T-helper 2 cell treated with Interferon-gamma antibody and Interleukin-4, amounts not matched to agents 5 μg/mL and 100 μg/mL, for 36 hours (primary cell): ENCODE measurements around the gene PLEKHM3.

ENCODE experiments used
- DNase-seq: peaks from one replicate; pipeline ENCODE4 v3.0.0; 2021; ENCODE audit warnings: low spot score
- H3K27ac Mint-ChIP-seq: one replicate; pipeline ENCODE4 v1.8.0; 2021; ENCODE audit warnings: mild to moderate bottlenecking, mixed read lengths
- H3K27me3 Mint-ChIP-seq: one replicate; pipeline ENCODE4 v1.8.0; 2021; ENCODE audit warnings: low read depth, mixed read lengths
- H3K36me3 Mint-ChIP-seq: one replicate; pipeline ENCODE4 v1.8.0; 2021; ENCODE audit warnings: low read depth, mixed read lengths
- H3K4me1 Mint-ChIP-seq: one replicate; pipeline ENCODE4 v1.8.0; 2021; ENCODE audit warnings: low read depth, mixed read lengths
- H3K4me3 Mint-ChIP-seq: one replicate; pipeline ENCODE4 v1.8.0; 2022; ENCODE audit warnings: mild to moderate bottlenecking, moderate library complexity, mixed read lengths
- H3K9me3 Mint-ChIP-seq: one replicate; pipeline ENCODE4 v1.8.0; 2021; ENCODE audit warnings: mixed read lengths

PLEKHM3 gene

DNA sequence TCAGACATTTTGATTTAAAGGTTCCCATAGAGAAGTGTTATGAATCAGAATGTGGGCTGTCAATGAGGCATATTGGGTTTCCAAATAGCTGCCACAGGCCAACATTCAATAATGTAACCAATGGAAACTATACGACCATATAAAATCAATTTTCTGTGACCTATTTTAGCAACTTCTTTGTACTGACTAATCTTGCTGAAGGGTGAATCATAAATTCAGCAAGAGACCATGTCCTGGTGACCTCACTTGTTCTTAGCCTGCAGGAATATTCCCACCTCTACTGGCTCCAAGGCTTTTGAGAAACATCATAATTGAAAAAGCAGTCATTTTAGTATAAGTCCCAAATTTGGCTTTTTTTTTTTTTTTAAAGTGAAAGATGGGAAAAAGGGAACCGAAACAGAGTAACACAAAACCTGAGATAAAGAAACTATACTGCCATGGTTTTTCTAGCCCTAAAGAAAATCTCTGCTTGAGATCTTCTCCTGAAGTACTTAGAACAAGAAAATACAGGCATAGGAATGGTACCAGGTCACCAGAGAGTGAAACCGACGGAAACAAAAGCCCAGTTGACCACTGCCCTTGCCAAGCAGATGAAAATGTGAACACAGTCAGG is 32.1 kb downstream of the PLEKHM3 start:
- H3K4me3 Mint-ChIP-seq: no peak overlapping the region
- H3K4me1 Mint-ChIP-seq: peaks cover 7% of the 10 kb centered on the region
- H3K36me3 Mint-ChIP-seq: no peaks in the 10 kb centered on the region
- no peaks in the 10 kb centered on the region for H3K27me3 Mint-ChIP-seq
- no peak for DNase-seq
- H3K9me3 Mint-ChIP-seq: no peaks in the 10 kb centered on the region
- H3K27ac Mint-ChIP-seq: no peak overlapping the region

DNA sequence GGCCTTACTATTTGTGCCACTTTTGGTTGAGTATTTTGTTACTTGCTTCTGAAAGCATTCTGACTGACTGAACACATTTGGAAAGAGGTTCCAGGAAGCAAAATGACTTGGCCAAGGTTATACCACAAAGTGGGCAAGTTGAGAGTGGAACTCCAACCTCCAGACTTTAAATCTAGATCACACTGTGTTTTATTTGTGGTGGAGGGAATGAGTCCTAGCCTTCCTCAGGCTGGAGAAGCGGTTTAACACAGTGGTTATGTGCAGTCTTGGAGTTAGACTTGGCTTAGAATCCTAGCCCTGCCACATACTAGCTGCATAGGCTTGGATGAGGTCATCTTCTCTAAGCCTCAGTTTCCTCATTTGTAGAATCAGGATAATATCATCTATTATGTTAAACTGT is 33.4 kb downstream of the PLEKHM3 start:
- H3K4me3 Mint-ChIP-seq: no peak overlapping the region

DNA sequence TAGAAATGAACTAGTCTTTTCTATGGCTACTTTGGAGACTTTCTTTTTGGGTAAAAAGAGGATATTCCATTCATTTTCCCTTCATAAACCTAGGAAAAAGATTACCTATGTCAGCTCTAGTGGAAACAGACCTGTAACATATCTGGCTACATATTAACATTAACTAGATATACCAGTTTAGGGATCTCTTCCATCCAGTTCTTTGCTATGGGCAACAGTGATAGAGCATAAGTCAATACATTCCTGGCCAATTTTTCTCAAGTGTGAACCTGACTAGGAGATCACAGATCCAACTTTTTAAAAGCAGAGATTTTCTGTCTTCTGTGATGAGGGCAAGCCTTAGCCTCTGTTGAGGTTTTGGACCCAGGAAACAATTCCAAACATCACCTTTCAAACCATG is 34.5 kb downstream of the PLEKHM3 start:
- no peaks in the 10 kb centered on the region for H3K27me3 Mint-ChIP-seq
- no peaks in the 10 kb centered on the region for H3K4me1 Mint-ChIP-seq
- no peaks in the 10 kb centered on the region for H3K36me3 Mint-ChIP-seq
- no peak for DNase-seq
- H3K4me3 Mint-ChIP-seq: no peak overlapping the region
- no peak overlapping the region for H3K27ac Mint-ChIP-seq
- no peaks in the 10 kb centered on the region for H3K9me3 Mint-ChIP-seq

More for the DNA sequence above, 33.4 kb downstream of the PLEKHM3 start:
- Mint-ChIP-seq H3K27me3 (no peaks in the 10 kb centered on the region), H3K9me3 (no peaks in the 10 kb centered on the region), H3K4me1 (peaks cover 7% of the 10 kb centered on the region), H3K36me3 (no peaks in the 10 kb centered on the region), H3K27ac (no peak overlapping the region)
- DNase-seq: no peak

DNA sequence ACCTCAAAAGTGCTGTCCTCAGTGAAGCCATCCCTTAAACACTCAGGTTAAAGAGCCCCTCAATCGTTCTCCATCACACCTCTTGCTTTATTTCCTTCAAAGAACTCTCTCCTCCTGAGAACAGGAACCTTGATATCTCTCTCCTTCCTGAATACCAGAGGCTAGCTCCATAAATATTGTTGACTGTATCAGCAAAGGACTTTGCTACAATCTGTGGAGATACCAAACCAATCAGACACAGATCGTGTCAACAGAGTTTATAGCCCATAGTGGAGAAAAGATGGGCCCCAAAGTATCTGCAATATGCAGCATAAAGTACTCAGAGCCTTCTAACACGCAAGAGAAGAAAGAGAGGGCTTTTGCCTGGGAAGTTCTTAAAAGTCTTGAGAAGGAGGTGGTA is 36.4 kb downstream of the PLEKHM3 start:
- Mint-ChIP-seq H3K9me3 (no peaks in the 10 kb centered on the region), H3K27ac (no peak overlapping the region), H3K36me3 (no peaks in the 10 kb centered on the region), H3K4me3 (no peak overlapping the region), H3K4me1 (peaks cover 3% of the 10 kb centered on the region), H3K27me3 (no peaks in the 10 kb centered on the region)
- no peak for DNase-seq

DNA sequence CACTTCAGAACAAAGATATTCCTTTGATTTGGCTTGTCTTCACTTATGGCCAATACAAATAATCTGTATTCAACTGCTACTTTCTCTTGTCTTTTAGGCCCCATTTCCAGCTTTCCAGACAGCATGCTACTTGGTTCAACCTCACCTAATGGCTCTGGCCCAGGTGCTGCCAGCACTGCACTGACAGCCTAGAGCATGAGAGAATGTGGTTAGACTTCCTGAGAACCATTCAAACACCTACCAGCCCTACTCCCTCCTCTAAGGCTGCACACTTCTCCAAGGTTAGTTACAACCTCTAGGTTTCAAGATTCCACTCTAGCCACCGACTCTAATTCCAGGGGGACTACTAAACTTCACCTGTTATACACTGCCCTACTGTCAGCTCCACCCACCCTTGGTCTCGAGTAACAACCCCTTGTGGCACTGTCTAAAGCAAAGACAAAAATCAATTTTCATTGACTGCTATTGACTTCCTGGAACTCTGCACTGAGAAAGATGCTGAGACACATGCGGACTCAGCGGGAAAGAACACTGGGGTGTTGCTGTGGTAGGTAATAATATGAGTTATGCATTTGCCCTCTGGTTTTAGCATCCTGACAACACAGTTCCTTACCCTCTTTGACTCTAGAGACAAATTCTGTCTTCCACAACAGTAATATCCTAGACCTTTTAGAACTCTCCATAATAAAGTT is 38.2 kb downstream of the PLEKHM3 start:
- Mint-ChIP-seq H3K9me3 (no peaks in the 10 kb centered on the region), H3K4me3 (no peak overlapping the region), H3K27ac (no peak overlapping the region), H3K36me3 (no peaks in the 10 kb centered on the region), H3K27me3 (no peaks in the 10 kb centered on the region), H3K4me1 (peaks cover 7% of the 10 kb centered on the region)
- DNase-seq: no peak

DNA sequence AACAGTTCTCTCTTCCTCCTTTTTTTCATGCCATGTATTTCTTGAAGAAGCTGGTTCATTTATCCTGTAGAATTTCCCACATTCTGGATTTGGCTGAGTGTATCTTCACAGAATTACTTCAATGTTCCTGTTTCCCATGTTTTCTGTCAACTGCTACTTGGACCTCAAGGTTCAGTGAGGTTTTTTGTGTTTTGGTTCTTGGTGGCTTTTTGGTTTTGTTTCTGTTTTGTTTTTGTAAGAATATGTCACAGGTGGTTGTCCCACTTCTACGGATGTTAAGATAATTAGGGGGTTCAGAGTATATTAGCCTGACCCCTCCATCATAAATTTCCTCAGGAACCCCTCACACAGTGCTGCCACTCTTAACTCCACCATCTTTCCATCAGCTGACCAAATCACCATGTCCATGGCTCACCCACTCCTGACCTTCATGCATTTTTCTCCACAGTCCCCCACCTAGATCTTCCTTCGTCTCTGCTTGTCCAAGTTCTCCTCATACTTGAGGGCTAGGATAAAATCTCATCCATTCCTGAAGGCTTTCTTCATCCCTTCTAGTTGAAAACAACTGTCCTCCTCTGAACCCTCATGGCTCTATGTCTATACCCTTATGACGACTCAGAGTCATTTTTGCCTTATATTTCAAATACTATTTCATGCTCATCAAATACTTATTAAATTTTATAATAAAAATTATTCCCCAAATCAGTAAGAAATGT is 40.4 kb downstream of the PLEKHM3 start:
- H3K27ac Mint-ChIP-seq: no peak overlapping the region
- no peaks in the 10 kb centered on the region for H3K9me3 Mint-ChIP-seq
- H3K27me3 Mint-ChIP-seq: no peaks in the 10 kb centered on the region
- H3K4me3 Mint-ChIP-seq: no peak overlapping the region
- H3K4me1 Mint-ChIP-seq: peaks cover 7% of the 10 kb centered on the region
- DNase-seq: no peak
- H3K36me3 Mint-ChIP-seq: no peaks in the 10 kb centered on the region

DNA sequence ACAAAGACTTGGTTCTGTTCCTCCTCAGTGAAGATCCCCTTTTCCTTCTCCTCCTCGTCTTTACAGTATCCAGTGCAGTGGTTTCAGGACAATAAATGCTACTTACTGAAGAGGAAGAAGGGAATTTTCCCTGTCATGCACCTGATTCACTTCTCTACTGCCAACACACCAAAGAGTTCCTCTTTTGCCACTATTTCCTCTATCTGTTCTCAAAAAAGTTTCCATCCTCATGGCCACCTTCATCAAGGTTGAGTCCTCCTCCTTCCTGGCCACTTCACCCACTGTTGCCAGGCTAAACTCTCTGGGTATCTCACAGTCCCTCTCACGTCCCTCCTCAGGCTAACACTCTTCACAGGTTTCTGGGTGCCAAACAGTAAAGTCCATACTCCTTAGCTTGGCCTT is 41.7 kb downstream of the PLEKHM3 start:
- H3K27ac Mint-ChIP-seq: no peak overlapping the region
- H3K4me1 Mint-ChIP-seq: peaks cover 7% of the 10 kb centered on the region
- H3K27me3 Mint-ChIP-seq: no peaks in the 10 kb centered on the region
- no peaks in the 10 kb centered on the region for H3K9me3 Mint-ChIP-seq
- no peak overlapping the region for H3K4me3 Mint-ChIP-seq
- no peak for DNase-seq
- no peaks in the 10 kb centered on the region for H3K36me3 Mint-ChIP-seq

DNA sequence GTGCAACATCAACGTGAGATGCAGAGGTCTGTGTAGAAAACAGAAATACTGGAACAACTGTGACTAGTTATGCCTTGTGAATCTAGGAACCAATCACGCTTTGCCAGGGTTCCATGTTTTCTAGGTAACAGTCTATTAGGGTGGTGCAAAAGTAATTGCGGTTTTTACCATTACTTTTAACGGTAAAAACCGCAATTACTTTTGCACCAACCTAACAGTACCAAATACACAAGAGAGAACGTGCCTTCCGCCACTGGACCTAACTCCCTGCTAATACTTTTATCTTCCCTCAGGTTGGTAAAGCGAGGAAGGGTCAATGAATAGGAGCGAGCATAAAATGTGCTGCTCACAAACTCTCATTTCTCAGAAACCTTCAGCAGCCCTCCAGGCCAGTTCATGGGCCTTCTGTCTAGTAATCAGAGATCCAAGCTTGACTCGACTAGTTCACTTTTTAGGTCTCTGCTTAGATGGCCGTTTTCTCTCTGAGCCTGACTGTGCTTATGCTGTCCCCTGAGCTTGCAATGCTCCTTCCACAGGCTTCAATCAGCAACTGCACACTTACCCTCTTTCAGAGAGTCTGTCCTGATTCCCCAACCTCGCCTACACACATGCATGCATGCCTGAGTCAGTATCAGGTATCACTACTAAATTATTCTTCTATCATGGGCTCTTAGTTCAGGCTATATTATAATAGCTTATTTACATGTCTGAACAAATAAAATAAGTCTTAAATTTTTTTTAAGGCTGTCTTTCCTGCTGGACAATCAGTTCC is 47.0 kb downstream of the PLEKHM3 start:
- H3K4me1 Mint-ChIP-seq: no peaks in the 10 kb centered on the region
- H3K27me3 Mint-ChIP-seq: no peaks in the 10 kb centered on the region
- H3K4me3 Mint-ChIP-seq: no peak overlapping the region
- no peaks in the 10 kb centered on the region for H3K9me3 Mint-ChIP-seq
- no peak for DNase-seq
- H3K36me3 Mint-ChIP-seq: no peaks in the 10 kb centered on the region
- no peak overlapping the region for H3K27ac Mint-ChIP-seq

DNA sequence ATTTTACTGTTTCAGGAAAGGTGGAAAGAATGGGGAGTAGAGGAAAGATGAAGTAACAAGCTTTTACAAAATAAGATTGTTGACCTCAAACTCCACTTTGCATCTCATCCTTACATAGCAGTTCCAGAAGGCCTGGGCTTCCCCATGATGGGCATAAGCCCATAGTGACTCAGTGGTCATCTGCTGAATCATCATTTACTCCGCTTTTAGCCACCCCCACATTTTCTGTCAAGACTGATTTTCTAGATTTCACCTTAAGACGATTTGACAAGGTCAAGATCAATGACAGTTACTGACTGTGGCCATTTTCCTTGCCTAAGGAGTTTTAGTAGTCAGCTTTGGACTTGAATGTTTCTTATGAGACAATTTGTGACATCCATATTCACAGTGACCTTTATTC is 49.4 kb downstream of the PLEKHM3 start:
- Mint-ChIP-seq H3K4me3 (no peak overlapping the region), H3K36me3 (no peaks in the 10 kb centered on the region), H3K9me3 (no peaks in the 10 kb centered on the region), H3K4me1 (no peaks in the 10 kb centered on the region), H3K27ac (no peak overlapping the region), H3K27me3 (no peaks in the 10 kb centered on the region)
- DNase-seq: no peak

DNA sequence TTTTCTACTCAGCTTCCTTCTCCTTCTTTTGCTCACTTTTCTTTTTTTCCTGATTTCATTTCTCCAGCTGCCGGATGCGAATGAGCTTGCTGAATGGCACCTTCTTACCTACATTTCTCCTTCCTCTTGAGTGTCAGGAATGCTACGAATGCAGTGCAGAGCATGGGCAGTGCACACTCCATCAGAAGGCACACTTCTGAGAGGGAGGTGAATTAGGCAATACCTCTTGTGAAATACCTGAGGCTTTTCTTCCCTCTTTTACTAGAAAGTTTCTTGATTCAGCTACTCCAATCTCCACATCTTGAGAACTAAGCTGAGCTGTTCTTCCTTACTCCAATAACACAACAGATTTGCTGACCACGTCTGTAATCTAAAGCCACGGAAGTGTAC is 51.1 kb downstream of the PLEKHM3 start:
- no peaks in the 10 kb centered on the region for H3K36me3 Mint-ChIP-seq
- peaks cover 4% of the 10 kb centered on the region for H3K4me1 Mint-ChIP-seq
- H3K27me3 Mint-ChIP-seq: no peaks in the 10 kb centered on the region

DNA sequence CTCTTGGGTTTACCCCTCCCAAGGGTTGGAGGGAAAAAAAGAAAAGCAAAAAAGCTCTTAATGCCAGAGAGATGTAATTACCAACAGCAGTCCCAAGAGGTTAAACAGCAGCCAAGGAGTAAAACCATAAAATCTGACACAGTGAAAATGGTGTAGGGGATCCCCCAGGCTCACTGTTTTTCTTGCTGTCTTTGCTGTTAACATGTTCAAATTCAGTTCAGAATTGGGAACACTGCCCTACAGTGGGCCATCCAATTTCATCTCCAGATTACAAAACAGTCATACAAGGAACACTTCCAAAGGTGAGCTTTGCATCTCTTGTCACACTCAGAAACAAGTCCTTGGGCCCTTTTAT is 54.5 kb downstream of the PLEKHM3 start:
- no peak for DNase-seq
- Mint-ChIP-seq H3K27me3 (no peaks in the 10 kb centered on the region), H3K4me3 (no peak overlapping the region), H3K27ac (no peak overlapping the region), H3K9me3 (no peaks in the 10 kb centered on the region), H3K4me1 (peaks cover 4% of the 10 kb centered on the region), H3K36me3 (no peaks in the 10 kb centered on the region)

More for the DNA sequence above, 51.1 kb downstream of the PLEKHM3 start:
- no peak overlapping the region for H3K4me3 Mint-ChIP-seq
- H3K27ac Mint-ChIP-seq: no peak overlapping the region
- H3K9me3 Mint-ChIP-seq: no peaks in the 10 kb centered on the region
- DNase-seq: no peak

DNA sequence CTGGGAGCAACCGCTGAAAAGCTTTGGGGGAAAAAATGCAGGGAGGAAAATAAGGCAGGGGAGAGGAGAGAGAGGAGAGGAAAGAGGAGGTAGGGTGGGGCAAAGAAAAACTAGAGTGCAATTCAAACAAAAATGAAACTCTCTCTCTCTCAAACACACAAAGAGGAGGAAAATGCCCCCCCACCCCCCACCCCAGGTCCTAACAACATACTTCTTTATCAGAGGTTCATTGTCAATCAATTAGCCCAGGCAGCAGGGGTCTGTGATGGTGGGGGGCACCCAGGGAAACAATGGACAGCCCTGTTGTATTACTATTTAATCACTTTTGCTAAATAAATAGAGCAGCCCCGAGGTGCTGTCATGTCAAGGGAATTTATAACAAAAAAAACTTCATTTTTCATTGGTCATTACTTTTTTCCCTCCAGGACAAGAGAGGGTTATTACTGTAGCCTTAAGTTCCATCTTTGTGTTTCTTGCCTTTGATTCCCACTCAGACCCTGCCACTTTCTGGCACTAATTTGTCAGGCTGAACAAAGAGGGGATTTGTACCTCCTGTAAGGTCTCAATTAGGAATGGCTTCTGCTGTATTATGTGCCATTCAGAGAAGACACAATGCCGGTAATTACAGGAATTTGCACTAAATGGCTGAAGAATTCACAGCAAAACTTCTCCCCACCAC is 55.0 kb downstream of the PLEKHM3 start:
- no peak overlapping the region for H3K4me3 Mint-ChIP-seq

DNA sequence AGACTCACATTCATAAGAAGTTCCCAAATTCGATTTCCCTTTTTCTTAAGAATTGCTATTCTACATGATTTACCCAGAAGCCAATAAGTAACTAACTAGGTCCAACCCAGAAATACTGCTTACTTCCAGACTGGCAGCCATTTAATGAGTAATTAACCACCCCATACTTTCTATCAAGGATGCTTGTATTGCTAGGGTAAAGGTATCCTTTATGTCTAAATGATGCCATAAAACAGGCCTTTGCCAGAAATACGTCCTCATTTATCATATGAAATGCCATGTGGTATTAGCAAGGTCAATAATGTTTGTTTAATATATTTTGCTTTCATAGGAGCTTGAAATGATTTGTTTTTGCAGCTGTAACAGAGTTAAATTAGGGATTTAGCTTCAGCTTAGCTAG is 56.1 kb downstream of the PLEKHM3 start:
- Mint-ChIP-seq H3K4me3 (no peak overlapping the region), H3K27me3 (no peaks in the 10 kb centered on the region), H3K36me3 (no peaks in the 10 kb centered on the region), H3K9me3 (no peaks in the 10 kb centered on the region), H3K4me1 (peaks cover 4% of the 10 kb centered on the region), H3K27ac (no peak overlapping the region)
- DNase-seq: no peak

More for the DNA sequence above, 55.0 kb downstream of the PLEKHM3 start:
- Mint-ChIP-seq H3K36me3 (no peaks in the 10 kb centered on the region), H3K27me3 (no peaks in the 10 kb centered on the region), H3K4me1 (peaks cover 4% of the 10 kb centered on the region), H3K27ac (no peak overlapping the region), H3K9me3 (no peaks in the 10 kb centered on the region)
- DNase-seq: no peak
